Measurements from ENCODE around the gene HDAC9.
"Not testable (repeated sequence)": the region's sequence is repeated elsewhere in the genome, so short reads cannot be mapped to it uniquely, and the experiment has no call there.

The HDAC9 gene

DNA sequence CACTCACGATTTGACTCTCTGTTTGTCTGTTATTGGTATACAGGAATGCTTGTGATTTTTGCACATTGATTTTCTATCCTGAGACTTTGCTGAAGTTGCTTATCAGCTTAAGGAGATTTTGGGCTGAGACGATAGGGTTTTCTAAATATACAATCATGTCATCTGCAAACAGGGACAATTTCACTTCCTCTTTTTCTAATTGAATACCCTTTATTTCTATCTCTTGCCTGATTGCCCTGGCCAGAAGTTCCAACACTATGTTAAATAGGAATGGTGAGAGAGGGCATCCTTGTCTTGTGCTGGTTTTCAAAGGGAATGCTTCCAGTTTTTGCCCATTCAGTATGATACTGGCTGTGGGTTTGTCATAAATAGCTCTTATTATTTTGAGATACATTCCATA, 240.5 kb downstream of the HDAC9 start:
- not testable (repeated sequence) for DNase-seq (ENCODE audit: low read depth)

DNA sequence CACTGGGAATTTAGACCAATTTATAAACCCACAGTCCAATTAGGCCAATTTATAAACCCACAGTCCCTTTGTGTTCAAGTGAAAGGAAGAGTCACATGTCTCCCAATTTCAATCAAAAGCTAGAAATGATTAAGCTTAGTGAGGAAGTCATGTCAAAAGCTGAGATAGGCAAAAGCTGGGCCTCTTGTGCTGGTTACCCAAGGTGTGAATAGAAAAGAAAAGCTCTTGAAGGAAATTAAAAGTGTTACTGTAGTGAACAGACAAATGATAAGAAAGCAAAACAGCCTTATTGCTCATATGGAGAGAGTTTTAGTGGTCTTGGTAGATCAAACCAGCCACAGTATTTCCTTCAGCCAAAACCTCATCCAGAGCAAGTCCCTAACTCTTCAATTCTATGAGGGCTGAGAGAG, 245.0 kb downstream of the HDAC9 start:
- DNase-seq (ENCODE audit: low read depth), result no peak

DNA sequence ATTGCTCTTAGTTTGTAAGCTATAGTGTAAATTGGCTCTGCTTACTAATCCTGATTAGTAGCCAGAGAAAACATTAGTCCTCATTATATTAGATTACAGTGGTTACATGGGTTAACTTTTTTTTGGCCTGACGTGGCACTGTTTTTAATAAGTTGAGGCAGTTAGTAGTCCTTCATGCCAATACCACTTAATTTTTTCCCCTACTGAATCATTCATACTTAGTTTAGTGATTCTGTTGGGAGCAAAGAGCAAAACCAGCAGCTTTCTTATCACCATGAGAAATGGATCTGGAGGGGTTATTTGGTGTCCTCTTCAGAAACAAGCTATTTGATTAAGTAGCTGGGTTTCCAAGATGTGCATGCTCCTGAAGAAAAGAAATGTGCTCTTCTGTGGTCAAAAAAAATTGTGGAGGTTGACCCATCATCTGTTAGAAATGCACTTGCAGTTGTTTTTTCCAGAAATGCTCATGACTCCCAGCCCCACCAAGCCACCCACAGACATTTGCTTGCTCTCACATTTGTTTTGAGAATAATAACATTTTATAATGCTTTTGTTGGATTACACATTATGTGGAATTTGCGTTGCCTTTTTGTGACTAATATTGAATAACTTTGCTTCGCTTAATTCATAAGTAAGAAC, 258.5 kb downstream of the HDAC9 start:
- no peak for DNase-seq (ENCODE audit: low read depth)

DNA sequence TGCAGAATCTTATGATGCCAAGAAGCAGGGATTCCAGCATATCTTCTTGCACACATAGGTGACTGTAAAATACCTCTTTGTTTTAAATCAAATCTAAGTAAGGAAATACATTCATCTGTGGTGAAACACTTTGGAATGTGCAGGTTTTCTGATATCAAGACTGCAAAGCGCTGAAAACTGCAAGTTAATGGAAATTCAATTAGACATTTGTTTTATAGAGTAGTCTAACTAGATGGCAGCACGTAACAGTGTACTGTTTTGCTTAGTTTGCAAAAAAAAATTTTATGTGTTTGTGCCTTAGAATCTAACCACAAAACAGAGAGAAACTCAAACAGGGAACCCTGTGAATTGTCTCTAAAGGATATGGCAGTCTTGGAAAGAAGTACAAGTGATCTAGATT, 259.2 kb downstream of the HDAC9 start:
- DNase-seq (ENCODE audit: low read depth), result no peak

DNA sequence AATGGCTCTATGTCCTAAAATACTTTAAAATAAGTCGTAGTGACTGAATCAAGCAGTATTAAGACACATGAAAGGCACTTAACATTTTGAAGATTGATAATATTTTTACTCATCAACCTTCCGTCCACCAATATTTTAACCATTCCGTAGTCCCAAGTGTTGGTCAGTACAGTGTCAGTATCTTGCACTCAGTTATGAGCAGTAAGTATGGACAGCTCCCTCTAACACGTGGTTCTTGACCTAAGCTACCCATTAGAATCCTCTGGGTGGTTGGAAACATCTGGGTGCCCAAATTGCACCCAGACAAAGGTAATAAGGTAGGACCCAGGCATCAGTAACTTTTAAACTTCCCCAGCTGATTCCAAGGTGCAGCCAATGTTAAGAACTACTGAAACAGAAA, 260.2 kb downstream of the HDAC9 start:
- no peak for DNase-seq (ENCODE audit: low read depth)

DNA sequence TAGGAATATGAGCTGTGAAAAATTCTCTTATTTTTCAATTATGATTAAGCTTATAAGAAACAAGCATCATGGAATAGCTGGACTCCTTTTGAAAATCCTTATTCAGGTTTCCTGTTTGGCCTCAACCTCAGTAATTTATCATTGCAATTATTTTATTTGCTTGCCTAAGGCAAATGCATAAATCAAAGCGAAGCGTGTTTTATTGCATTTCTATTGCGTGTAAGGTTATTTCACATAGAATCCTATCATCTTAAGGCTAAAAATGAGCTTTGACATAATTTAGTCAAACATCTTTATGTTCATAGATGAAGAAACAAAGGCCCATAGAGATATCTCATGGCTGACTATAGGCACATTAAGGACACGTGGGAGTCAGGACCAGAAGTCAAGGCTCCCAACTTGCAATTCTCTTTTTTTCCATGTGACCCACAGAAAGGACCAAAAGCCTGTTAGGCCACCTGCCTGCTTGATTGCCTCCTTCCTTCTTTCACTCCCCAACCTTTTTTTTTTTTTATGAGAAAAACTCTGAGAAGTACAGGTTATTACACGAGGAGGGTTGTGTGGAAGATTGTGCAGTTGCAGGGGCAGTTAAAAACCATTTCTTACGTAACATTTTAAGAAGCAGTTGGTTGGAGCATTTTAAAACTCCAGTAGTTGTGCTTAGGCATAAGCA, 261.0 kb downstream of the HDAC9 start:
- no peak for DNase-seq (ENCODE audit: low read depth)

DNA sequence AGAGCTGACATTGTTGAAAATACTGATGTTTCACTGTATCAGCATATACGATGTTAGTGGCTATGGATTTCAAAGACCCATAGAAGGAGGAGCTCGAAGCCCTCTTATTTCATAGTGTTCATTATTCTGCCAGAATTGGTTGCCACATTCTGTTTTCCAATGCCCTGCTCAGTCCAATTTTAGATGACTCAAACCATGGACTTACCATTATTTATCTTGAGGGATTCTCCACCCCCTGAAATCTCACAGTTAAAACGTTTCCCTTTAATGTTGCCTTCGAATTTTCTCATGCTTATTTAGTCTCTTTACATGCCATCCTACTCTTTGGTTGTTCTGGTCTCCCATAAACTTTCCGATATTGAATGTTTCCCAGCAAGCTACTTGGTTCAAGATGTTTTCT, 264.5 kb downstream of the HDAC9 start:
- DNase-seq (ENCODE audit: low read depth), result no peak

DNA sequence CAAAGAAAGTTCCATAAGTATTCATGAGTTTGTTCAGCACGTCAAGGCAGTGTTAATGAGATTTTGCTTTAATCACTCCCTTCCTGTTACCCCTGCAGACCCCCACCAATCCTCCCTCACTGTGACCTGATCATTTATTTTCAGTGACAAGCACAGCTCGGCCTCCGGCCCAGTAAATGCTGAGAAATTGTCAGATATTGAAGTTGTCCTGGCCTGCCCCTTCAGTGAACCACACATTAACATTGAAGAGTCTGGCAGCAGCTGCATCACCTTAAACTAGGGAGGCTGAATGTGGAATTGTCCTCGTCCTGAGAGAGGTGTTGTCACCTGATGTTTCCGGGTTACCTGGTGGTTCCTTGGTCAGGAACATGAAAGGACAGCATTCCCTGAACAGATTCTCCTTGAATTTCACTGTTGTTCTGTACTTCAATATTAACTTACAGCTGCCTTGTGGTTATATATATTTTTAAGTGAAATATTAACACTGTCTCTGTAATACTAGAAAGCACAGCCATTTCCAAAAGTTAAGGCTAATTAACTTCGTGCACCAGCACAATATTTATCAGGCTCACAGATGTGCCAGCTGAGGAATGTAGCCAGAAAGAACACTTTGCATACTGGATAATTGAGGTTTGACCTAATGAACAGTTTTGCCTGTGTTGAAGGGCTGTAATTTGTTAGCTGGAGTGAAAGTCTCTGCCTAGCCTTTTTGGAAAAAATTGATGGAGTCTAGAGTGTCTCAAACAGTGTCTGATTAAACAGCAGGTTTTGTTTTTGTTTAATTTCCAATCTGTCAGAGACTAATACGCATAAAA, 265.3 kb downstream of the HDAC9 start:
- DNase-seq (ENCODE audit: low read depth), result no peak

DNA sequence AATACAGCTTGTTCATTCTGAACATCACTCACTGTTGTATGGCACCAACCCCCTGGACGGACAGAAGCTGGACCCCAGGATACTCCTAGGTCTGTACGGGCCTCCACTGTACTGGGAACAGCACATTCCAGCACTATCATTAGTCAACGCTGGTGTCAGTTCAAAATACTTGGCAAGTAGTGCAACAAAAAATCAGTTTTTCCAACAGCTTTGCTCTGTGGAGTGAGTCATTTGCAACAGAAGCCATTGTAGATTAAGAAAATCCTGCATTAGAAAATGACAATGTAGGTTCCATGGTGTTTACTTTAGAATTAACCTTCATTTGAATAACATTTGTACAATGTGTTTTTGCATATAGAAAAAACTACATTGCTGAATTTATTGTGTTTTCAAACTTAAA, 266.6 kb downstream of the HDAC9 start:
- DNase-seq (ENCODE audit: low read depth), result no peak

DNA sequence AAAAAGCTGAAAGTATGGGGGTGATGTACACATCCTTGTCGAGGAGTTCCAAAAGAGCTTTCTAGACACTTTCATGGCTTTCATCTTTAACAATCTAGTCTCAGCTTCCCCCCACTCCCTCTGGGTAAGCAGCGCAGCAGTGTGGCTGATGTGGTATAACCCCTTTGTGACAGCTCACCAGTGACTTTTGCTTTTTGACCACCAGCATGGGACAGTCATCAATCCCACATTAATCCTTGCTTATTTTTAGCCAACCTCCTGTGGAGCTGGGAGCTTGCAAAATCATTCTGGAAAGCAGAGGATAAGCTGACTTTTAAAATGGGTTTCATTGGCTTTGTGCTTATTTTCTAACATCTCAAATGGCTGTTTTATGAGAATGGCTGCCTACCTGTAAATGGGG, 272.7 kb downstream of the HDAC9 start:
- no peak for DNase-seq (ENCODE audit: low read depth)

DNA sequence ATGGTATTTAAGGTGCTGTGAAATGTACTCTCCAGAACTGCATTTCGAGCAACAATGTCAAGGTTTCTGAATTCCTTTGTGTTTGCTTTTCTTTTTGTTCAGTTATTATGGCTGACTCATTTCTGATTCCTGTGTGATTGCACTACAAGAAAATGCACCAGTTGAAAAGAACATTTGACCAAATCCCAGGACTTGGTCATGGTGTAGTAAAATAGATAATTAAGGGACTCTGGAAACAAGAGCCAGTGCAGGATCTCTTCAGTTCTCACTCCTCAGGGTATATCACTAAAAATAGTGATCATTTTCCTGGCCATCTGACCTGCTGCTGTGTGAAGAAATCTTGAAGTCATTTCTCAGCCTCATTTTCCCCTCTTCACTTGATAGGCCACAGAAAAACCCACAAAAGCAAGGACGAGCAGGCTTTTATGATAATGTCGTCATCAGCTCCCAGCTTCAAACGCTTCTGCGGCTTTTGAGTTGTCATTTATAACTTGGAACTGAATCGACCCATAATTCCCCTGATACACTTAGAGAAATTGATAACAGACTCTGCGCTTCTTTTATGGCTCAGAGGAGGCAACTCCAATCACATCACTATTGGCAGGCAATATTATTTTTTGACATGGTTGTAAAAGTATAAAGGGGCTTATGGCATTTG, 274.7 kb downstream of the HDAC9 start:
- no peak for DNase-seq (ENCODE audit: low read depth)

DNA sequence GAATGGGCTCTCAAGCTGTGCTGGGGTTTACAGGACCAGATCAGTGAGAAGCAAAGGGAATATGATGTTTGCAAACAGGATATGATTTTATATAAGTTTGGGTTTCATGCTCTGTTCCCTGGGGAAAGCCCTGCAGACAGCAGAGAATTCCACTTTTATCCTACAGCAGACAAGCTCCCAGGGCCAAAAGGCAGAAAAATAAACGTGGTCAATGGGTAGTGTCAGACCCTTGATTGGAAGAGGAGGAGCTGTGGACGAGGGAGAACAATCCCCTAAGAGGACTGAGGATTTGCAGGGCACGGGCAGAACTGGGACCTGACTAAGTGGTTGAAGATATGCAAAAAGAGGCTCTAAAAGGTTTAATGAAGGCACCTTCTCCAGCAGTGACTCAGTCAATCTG, 275.3 kb downstream of the HDAC9 start:
- no peak for DNase-seq (ENCODE audit: low read depth)

DNA sequence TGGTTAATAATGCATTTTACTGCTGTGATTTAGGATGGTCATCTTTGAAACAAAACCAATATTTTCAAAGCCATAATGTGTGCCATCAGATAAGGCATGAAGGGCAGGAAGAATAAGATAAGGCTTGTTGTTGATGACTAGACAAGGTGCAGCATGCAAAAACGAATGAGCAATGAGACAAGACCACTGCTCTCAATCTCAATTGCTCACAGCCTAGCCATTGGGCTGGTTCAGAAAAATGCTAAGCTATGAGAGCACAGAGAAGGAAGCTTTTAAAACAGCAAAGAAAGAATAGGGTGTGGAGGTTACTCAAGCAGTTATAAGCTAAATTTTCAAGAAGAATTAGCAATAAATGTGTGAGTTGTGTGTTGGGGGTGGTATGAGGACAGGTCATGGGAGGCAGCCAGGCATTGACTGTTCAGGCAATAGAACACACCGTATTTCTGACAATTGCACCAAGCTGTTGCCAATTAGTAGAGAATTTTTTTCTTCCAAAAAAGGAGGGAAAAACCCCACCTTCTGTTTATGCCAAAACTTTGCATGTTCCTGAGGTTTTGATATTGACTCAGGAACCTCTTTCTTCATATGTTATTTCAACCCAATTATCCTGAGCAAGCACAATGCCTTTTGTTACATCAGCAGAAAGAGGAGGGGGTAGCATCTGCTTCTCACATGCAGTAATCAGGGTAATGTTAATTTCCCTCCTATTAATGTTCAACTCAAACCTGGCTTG, 276.5 kb downstream of the HDAC9 start:
- no peak for DNase-seq (ENCODE audit: low read depth)

DNA sequence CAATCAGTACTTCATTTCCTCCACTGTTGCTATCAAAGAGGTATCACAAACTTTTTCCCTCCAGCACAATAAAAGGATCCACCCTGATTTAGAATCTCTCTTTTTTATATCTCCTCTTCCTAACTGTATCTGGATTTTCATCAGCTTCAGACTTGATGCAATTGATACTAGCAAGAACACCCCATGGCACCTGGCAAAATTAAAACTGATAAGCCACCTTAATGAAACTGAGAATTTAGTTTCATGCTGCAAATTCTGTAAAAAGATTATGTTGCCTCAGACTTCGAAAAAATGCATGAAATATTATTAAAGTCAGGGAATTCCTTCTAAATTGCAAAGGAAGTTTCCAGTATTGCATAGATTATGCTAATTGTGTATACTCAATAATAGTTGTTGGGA, 277.0 kb downstream of the HDAC9 start:
- DNase-seq (ENCODE audit: low read depth), result no peak

DNA sequence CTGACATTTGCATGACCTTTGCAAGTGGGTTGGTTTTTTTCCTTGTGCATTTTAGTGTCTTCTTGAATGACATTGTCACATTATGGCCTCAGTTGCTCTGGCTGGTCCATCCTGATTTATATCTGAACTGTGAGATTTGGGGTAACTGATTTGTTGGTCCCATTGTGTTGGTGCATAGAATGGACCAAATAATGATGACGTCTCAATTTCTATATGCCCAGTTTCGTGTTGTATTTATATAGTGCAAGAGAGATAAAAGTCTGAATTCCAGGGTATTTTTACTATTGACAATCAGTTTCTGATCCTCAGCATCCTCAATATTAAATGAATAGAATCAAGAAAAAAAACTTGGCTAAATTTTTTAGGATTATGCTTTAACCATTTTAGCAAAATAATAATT, 281.8 kb downstream of the HDAC9 start:
- DNase-seq (ENCODE audit: low read depth), result no peak

DNA sequence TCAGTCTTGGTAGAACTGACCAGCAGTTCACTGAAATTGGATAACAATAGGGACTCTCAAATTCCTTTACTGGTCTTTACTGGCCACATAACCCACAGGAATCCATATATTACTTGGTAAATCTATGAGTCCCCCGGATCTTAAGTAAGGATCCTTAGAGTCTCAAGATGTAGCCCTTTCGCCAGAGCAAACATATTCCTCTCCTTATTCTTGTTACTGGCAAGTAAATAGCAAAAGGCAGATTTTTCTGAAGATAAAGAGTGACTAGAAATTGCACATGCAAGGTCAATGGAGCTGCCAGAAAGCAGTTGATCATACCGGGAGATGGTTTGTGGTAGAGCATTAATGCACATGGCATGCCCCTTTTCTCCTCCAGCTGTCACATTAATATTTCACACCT, 283.0 kb downstream of the HDAC9 start:
- DNase-seq (ENCODE audit: low read depth), result no peak

DNA sequence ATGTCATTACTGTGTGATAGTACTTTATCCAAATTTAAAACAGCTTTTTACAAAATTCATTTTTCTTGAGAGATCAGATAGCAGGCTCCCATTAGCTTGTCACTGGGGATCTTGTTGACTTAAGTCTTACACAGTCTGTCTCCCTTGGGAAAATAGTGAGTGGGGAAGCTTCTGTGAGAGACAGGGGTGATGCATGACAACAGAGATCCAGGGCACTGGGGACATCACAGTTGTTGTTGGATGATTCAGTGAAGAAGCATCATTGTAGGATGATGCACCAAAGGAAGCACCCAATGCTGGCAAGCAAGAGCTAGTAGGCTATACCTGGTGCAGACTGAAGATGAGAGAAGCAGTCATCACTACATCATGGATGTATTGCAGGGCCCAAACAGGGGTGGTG, 284.7 kb downstream of the HDAC9 start:
- no peak for DNase-seq (ENCODE audit: low read depth)

DNA sequence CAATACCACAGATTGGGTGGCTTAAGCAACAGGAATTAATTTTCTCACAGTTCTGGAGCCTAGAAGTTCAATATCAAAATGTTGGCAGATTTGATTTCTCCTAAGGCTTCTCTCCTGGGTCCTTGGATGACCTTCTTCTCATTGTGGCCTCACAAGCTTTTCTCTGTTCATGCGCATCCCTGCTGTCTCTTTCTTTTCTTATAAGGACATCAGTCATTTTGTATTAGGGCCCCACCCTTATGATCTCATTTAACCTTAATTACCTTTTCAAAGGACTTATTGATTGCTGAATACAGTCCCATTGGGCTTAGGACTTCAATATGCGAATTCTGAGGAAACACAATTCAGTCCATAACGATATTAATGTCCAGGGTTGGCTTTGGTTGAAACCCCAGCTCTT, 285.4 kb downstream of the HDAC9 start:
- no peak for DNase-seq (ENCODE audit: low read depth)

DNA sequence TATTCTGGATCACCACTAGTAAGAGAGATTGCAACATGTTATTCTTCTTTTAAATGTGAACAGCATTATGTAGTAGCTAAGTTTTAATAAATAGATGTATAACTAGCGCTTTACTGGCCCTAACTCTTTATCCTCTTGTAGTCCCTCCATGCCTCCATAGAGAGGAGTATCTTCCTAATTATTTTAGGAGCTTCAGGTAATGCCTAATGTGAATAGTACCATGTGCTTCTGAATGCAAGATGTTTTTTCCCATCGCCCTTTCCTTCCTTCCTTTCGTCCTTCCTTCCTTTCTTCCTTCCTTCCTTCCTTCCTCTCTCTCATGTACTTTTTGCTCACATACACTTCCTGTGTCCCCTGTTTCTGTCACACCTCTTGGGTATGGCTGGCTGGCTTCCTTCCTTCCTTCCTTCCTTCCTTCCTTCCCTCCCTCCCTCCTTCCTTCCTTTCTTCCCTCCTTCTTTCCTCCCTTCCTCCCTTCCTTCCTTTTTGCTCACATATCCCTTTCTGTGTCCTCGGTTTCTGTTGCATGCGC, 290.7 kb downstream of the HDAC9 start:
- no peak for DNase-seq (ENCODE audit: low read depth)

DNA sequence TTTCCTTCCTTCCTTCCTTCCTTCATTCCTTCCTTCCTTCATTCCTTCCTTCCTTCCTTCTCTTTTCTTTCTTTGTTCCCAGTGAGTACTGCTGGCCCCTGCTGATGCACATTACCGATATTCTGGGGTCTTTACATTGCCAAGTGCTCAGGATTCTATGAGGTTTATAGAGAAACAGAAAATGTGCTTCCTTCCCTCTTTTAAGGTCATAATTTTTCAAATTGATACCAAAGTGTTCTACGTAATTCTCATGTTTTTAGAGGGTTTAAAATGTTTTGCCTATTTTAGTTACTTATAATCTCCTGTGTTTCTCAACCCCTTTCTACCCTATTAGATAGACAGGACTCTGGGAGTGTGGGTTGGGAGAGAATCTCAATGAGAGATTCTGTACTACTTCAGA, 291.2 kb downstream of the HDAC9 start:
- no peak for DNase-seq (ENCODE audit: low read depth)

DNA sequence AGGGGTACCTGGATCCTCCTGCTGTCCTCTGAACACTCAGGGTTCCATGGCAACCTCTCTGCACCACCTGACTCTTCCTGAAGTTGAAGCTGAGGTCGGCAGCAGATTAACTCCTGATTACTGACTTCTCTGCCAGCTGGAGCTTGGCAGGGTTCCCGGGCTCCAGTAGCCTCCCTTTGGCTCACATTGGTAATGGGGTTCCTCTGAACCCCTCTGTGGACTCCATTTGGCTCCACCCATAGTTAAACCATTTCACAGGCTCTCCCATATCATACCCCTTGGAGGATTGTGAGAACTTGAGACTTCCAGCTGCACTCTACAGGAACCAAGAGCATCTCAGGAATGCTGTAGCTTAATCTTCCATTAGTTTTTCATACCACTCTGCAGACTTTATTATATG, 292.5 kb downstream of the HDAC9 start:
- DNase-seq (ENCODE audit: low read depth), result no peak
